Activated CD4-positive, alpha-beta memory T cell treated with anti-CD3 and anti-CD28 coated beads for 36 hours (primary cell): Measurements from ENCODE around the gene NSUN2. TPM values are rescaled to one million over a fixed set of nuclear protein-coding genes. Genes with fewer than 3 reads are reported as not detected.

ENCODE experiments used
- CTCF ChIA-PET: fragments of 350-600 bp; sonication (Branson Sonifier 250); formaldehyde crosslinking; loops from one replicate; lab custom pipeline; 2021; ENCODE audit warnings: antibody characterized with exemption, inconsistent platforms; lab: Charles Lee
- POLR2A ChIA-PET: fragments of 350-600 bp; sonication (Branson Sonifier 250); formaldehyde crosslinking; loops from one replicate; lab custom pipeline; 2021; ENCODE audit warnings: antibody characterized with exemption; lab: Charles Lee
- DNase-seq: peaks from one replicate; pipeline ENCODE4 v3.0.0-alpha.2; 2020
- H3K27ac Mint-ChIP-seq: one replicate; pipeline ENCODE4 v1.8.0; 2021; ENCODE audit warnings: mixed read lengths
- H3K27me3 Mint-ChIP-seq: one replicate; pipeline ENCODE4 v1.8.0; 2021; ENCODE audit warnings: mixed read lengths
- H3K36me3 Mint-ChIP-seq: one replicate; pipeline ENCODE4 v1.8.0; 2021; ENCODE audit warnings: mixed read lengths
- H3K4me1 Mint-ChIP-seq: one replicate; pipeline ENCODE4 v1.8.0; 2021; ENCODE audit warnings: low read depth, mixed read lengths
- H3K4me3 Mint-ChIP-seq: one replicate; pipeline ENCODE4 v1.8.0; 2021; ENCODE audit warnings: mild to moderate bottlenecking, mixed read lengths
- H3K9me3 Mint-ChIP-seq: one replicate; pipeline ENCODE4 v1.8.0; 2021; ENCODE audit warnings: mixed read lengths
- intact Hi-C: fragments of 100-400 bp; cut with micrococcal nuclease; formaldehyde crosslinking; loops from one replicate; pipeline ENCODE4 v1.15.1; 2023
- total RNA-seq, 2 experiments: library from RNA; stranded (reverse); gene quantifications; one replicate each; pipeline ENCODE4 v1.2.3, GENCODE V29; 2021

NSUN2 gene
- total RNA-seq, 2 experiments from 2014 or later: 78.5 to 86.7 TPM

DNA sequence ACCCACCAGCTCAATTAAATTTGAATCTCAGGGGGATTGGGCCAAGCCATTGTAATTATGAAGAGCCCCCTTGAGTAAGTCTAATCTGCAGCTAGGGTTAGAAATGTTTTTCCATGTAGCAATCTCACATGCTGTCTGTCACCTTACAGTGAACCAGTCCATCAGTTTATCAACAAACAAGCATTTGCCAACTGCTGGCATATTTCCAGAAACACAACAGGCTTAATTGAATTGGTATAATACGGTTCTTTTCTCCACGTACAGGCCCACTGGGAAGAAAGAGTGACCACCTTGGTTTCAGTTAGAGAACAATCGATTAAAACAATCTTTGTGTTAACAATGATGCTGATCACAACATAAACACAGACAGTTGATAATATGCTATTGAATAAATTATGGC is 67.4 kb downstream of the NSUN2 start:
- intact Hi-C loops: no loop called here
- POLR2A ChIA-PET: no interaction called here
- CTCF ChIA-PET: no interaction called here
- no peaks in the 10 kb centered on the region for H3K9me3 Mint-ChIP-seq
- H3K36me3 Mint-ChIP-seq: no peaks in the 10 kb centered on the region
- DNase-seq: no peak
- H3K4me3 Mint-ChIP-seq: no peak overlapping the region
- peaks cover 22% of the 10 kb centered on the region for H3K27me3 Mint-ChIP-seq
- H3K27ac Mint-ChIP-seq: no peak overlapping the region
- no peaks in the 10 kb centered on the region for H3K4me1 Mint-ChIP-seq

DNA sequence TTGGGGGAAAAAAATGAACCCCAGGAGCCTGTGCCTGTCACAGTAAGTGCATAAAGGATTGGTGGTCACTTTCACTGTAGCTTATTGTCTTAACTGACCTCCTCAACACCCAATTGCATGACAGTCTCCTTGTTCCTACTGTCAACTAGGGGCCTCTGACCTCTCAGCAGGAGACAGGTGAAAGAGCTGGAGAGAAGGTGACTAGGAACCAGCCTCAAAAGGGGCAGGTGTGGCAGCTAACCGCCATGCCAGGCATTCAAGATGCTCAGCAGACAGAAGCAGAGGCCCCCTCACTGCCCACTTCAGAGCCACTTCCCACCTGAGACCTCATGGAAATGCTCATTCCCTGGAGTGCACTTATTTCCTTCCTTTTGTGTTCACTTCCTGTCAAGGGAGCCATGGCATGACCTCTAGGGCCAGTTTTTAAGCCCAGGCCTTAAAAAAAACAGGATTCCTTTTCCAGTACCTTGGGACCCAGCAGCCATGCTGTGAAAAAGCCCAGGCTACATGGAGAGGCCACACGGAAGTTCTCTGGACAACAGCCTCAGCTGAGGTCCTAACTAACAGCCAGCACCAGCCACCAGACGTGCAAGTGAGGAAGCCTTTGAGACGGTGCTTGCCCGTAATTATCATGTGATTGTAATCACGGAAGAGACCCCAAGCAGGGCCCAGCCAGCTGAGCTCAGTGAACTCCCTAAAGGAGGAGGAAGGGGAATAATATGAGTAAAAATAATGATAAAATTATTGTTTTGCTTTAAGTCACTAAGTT is 74.9 kb downstream of the NSUN2 start:
- H3K4me3 Mint-ChIP-seq: no peak overlapping the region
- H3K27me3 Mint-ChIP-seq: peaks cover 12% of the 10 kb centered on the region
- no peak for DNase-seq
- POLR2A ChIA-PET: no interaction called here
- H3K27ac Mint-ChIP-seq: no peak overlapping the region
- CTCF ChIA-PET: no interaction called here
- no peaks in the 10 kb centered on the region for H3K9me3 Mint-ChIP-seq
- no peaks in the 10 kb centered on the region for H3K36me3 Mint-ChIP-seq
- intact Hi-C loops: no loop called here
- no peaks in the 10 kb centered on the region for H3K4me1 Mint-ChIP-seq

DNA sequence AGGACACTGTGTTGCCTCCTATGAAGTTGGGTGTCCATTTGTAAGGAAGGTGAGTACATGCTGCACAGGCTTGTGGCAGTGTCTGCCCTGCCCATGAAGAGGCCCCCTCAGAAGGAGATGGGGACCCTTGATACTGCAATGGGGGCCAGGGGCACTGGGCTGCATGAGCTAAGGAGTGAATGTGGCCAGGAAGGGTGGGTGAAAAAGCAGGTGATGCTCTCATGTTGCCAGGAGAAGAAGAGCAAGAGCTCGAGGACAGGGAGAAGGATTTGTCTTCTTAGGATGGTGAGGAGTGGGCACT is 76.1 kb downstream of the NSUN2 start:
- peaks cover 14% of the 10 kb centered on the region for H3K27me3 Mint-ChIP-seq
- intact Hi-C loops: no loop called here
- H3K27ac Mint-ChIP-seq: no peak overlapping the region
- ChIA-PET POLR2A (no interaction called here), CTCF (no interaction called here)
- no peak for DNase-seq
- H3K9me3 Mint-ChIP-seq: no peaks in the 10 kb centered on the region
- H3K4me1 Mint-ChIP-seq: no peaks in the 10 kb centered on the region
- no peak overlapping the region for H3K4me3 Mint-ChIP-seq
- H3K36me3 Mint-ChIP-seq: no peaks in the 10 kb centered on the region

DNA sequence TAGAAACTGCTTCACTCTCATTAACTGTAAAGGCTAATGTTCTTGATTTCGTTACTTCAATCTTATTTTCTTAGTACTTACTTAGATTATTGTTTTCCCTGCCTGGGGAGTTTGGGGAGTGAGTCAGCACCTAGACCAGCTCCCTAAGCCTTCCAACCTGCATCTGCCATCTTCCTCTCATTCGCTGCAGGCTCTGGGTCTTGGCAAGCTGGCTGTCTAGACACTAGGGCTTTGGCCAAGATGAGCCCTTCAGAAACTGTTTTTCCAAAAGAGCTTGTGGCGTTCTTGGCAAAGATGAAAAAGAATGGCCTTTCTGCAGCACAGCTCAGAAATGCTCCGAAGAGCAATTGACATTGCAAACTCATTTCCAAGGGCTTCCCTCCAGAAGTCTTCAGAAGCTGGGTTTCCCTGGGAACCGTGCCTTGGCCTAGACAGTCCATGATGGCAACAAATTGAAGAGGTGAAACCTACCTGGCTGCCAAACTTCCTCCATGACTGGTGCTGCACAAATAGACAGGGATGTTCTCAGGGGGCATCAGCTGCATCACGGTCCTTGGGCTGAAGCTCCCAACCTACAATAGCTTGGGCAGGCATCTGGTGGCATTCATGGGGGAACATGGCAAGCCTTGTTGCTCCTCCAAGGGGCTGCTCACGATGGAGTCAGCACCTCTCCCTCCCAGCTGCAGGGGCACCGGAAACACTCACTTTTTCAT is 76.6 kb downstream of the NSUN2 start:
- ChIA-PET CTCF (no interaction called here), POLR2A (no interaction called here)
- Mint-ChIP-seq H3K4me3 (no peak overlapping the region), H3K4me1 (no peaks in the 10 kb centered on the region), H3K36me3 (no peaks in the 10 kb centered on the region), H3K27ac (no peak overlapping the region), H3K9me3 (no peaks in the 10 kb centered on the region), H3K27me3 (peaks cover 14% of the 10 kb centered on the region)
- no peak for DNase-seq
- intact Hi-C loops: no loop called here

DNA sequence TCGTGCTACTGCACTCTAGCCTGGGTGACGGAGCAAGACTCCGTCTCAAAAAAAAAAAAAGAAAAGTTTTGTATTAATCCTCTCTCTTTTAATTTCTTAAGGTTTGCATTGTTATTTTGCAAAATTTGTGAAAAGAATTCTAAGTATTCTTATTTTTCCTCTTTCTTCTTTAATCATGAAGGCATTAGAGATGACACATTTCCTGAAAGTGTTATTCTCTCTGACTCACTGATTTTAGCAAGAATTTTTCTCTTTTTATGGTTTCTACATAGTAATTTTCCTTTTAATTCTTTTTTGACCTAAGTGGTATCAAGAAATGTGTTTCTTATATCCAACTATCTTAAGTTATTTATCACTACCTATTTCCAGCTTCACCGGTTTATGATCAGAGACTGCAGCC is 78.0 kb downstream of the NSUN2 start:
- no peak overlapping the region for H3K27ac Mint-ChIP-seq
- H3K9me3 Mint-ChIP-seq: no peaks in the 10 kb centered on the region
- H3K36me3 Mint-ChIP-seq: no peaks in the 10 kb centered on the region
- intact Hi-C loops: no loop called here
- no peak overlapping the region for H3K4me3 Mint-ChIP-seq
- CTCF ChIA-PET: no interaction called here
- H3K27me3 Mint-ChIP-seq: peaks cover 14% of the 10 kb centered on the region
- no peaks in the 10 kb centered on the region for H3K4me1 Mint-ChIP-seq
- POLR2A ChIA-PET: no interaction called here
- DNase-seq: no peak

DNA sequence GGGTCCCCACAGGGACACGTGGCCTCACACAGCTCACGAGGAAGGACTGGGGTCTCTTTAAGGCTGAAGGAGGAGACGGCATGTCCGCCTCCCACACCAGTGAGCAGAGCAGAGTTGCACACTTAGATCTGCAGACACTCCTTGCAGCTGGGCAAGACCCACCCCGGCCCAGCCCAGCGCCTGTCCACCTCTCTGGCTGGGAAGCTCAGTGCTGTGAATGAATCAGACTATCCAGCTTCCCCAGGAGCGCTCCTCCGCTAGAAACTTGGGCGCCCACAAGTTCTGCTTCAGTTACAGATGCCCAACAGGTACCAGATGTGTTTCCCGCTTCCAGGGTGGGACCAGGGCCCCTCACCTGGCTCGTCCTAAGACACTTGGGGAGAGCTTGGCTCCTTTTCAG is 78.9 kb downstream of the NSUN2 start:
- Mint-ChIP-seq H3K4me1 (no peaks in the 10 kb centered on the region), H3K36me3 (no peaks in the 10 kb centered on the region), H3K9me3 (no peaks in the 10 kb centered on the region), H3K27me3 (peaks cover 14% of the 10 kb centered on the region), H3K4me3 (no peak overlapping the region), H3K27ac (no peak overlapping the region)
- DNase-seq: no peak
- POLR2A ChIA-PET: no interaction called here
- CTCF ChIA-PET: no interaction called here
- intact Hi-C loops: no loop called here

DNA sequence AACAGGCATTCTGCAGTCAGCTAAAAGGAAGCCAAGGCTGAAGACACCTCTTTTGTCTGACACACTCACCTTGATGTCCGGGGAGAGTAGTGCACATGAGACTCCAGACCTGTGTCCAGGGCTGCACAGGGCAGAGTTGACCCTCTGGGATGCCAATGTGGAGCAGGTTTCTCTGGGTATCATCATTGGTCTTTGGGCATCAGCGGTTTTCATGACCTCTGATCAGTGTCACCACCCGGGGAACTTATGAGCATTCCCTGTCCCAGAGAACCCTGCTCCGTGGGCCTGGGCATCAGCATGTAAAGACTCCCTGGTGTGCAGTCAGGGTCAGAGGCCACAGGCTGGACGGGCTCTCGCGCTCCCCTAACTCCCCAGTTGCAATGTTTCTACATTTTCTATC is 80.2 kb downstream of the NSUN2 start:
- H3K4me3 Mint-ChIP-seq: no peak overlapping the region
- CTCF ChIA-PET: no interaction called here
- POLR2A ChIA-PET: no interaction called here
- peaks cover 3% of the 10 kb centered on the region for H3K9me3 Mint-ChIP-seq
- H3K27ac Mint-ChIP-seq: no peak overlapping the region
- H3K36me3 Mint-ChIP-seq: no peaks in the 10 kb centered on the region
- H3K4me1 Mint-ChIP-seq: no peaks in the 10 kb centered on the region
- intact Hi-C loops: no loop called here
- H3K27me3 Mint-ChIP-seq: peaks cover 14% of the 10 kb centered on the region
- no peak for DNase-seq

DNA sequence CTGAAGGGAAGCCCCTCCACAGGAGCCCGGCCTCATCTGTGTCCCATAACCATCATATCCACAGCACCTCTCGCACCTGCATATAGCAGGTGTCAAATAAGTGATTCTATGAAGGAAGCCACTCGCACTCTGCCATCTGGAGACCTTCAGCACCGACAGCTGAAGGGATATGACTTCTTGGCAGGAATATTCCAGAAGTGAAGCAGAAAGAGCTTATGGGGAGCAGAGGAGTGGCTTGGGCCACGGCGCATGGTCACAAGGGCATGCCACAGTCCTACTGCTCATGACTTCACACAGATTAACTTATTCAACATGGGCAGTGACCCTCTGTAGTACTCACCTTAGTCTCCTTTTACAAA is 80.9 kb downstream of the NSUN2 start:
- ChIA-PET CTCF (no interaction called here), POLR2A (no interaction called here)
- Mint-ChIP-seq H3K4me3 (no peak overlapping the region), H3K9me3 (peaks cover 3% of the 10 kb centered on the region), H3K27ac (no peak overlapping the region), H3K27me3 (peaks cover 12% of the 10 kb centered on the region), H3K36me3 (no peaks in the 10 kb centered on the region), H3K4me1 (no peaks in the 10 kb centered on the region)
- no peak for DNase-seq
- intact Hi-C loops: no loop called here

DNA sequence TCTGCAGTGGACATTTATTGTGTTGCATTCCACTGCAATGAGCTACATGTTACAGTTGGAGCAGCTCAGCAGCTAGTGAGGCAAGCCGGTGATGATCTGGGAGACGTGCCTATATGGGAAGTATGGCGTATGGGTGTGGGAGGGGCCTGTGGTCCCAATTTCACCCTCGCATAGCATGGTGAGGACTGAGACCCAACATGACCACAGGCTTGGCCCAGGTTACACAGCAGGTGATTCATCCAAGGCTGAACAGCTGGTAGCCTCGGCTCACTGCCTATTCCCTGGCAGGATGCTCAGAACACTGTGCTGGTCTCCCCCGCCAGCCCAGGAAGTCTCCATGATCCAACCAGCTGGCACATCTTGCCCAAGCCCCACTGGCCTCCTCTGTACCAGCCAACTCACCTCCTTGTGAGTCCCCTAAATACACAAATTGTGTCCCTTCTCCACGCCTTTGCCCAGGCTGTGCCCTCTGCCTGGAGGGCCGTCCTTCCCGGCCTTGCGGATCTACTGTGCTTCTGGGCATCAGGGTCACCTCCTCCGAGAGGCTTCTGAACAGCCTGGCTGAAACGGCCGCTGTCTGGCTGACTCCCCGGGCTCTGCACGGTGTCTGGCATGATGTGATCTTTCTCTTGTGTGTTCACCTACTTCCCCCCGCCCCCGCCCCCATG is 81.4 kb downstream of the NSUN2 start:
- Mint-ChIP-seq H3K36me3 (no peaks in the 10 kb centered on the region), H3K4me1 (no peaks in the 10 kb centered on the region), H3K27me3 (peaks cover 9% of the 10 kb centered on the region), H3K9me3 (peaks cover 3% of the 10 kb centered on the region), H3K4me3 (no peak overlapping the region), H3K27ac (no peak overlapping the region)
- intact Hi-C loops: no loop called here
- CTCF ChIA-PET: no interaction called here
- no peak for DNase-seq
- POLR2A ChIA-PET: no interaction called here

DNA sequence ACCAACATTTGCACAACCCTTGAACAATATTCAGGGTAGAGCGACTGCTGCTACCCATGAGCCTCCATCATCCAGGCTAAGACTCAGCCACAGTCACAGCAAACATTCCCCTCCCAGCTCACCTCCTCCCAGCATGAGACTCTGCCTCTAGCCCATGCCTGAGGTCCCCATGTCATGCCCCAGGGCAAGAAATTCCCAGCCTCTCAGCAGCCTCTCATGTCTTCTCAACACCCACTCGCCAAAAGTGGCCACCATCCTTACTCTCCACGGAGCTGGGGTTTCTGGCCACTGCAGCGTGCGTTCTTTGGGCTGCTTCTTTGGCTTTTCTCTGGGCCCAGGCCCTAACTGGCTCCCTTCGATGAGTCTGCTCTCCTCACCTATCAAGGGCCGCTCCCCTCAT is 82.2 kb downstream of the NSUN2 start:
- CTCF ChIA-PET: no interaction called here

More for the DNA sequence above, 82.2 kb downstream of the NSUN2 start:
- no peak for DNase-seq
- H3K27me3 Mint-ChIP-seq: peaks cover 5% of the 10 kb centered on the region
- H3K36me3 Mint-ChIP-seq: no peaks in the 10 kb centered on the region
- H3K27ac Mint-ChIP-seq: no peak overlapping the region
- intact Hi-C loops: no loop called here
- POLR2A ChIA-PET: no interaction called here
- peaks cover 3% of the 10 kb centered on the region for H3K9me3 Mint-ChIP-seq
- no peaks in the 10 kb centered on the region for H3K4me1 Mint-ChIP-seq
- H3K4me3 Mint-ChIP-seq: no peak overlapping the region
